Right lobe of liver (tissue), 4 donors: ENCODE measurements around the gene SLC2A5.

Experiments used
- CTCF ChIP-seq, 4 donors: fragments of 200-600 bp in 3 of 4; fragments of 450-650 bp in 1 of 4; IDR thresholded peaks; one replicate each; pipeline versions ENCODE4 v1.5.1 to v1.8.0; 2016 to 2022; ENCODE audit warnings: antibody characterized with exemption in 4 of 4, mild to moderate bottlenecking in 2 of 4
- POLR2A ChIP-seq: fragments of 450-650 bp; IDR thresholded peaks from one replicate; pipeline ENCODE4 v1.6.1; 2017; ENCODE audit warnings: antibody characterized with exemption, mild to moderate bottlenecking
- donor health status: DM: no; HTN: no; CAD: no.
- donor health status: DM: no; HTN: no; CAD: no.
- donor health status: DM: no; HTN: yes; CAD: no.

GRCh38 chr1:9106286-9106685 is 36.9 kb upstream of the SLC2A5 start:
- TF ChIP-seq POLR2A = no peak
- TF ChIP-seq CTCF (IDR thresholded peaks at IDR 0.05) = no peak
